ENCODE measurements around the gene TANGO2. TPM values are rescaled to one million over a fixed set of nuclear protein-coding genes. Genes with fewer than 3 reads are reported as not detected.
A peak's percentile ranks its signal among the peaks of the same experiment; 100 is the strongest.

TANGO2 gene
- total and polyA plus RNA-seq, 2 experiments from 2014 or later: 27.3 to 45.0 TPM

DNA sequence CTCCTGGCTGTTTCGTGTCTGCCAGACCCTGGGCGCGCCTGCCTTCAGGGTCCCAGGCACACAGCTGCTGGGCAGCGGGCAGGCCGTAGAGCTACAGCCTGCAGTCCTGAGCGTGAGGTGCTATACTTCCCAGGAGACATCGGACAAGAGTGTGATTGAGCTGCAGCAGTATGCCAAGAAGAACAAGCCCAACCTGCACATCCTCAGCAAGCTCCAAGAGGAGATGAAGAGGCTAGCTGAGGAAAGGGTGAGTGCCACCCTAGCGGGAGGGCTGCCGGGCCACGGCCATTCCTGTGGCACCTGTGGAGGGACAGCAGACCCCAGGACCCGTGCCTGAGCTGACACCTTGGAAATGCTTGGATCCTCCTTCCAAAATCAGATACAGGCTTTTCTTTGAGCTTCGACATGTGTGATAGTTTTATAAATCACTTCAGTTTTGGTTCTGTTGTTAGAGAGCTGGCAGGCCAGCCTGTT, 87.9 kb downstream of the TANGO2 start:
- DNase-seq: no peak
- H3K36me3 ChIP-seq (ENCODE audit: low read depth): peaks cover 12% of the 10 kb centered on the region; the same call in 1 of the 2 replicates
- no peak for TF ChIP-seq EZH2phosphoT487 (IDR thresholded peaks at IDR 0.05; ENCODE audit: insufficient read depth, low read depth)
- no peak for TF ChIP-seq EZH2 (IDR thresholded peaks at IDR 0.05; ENCODE audit: insufficient read depth, poor library complexity, severe bottlenecking)
- H3K9ac ChIP-seq: no peak overlapping the region
- no peak overlapping the region for H3K4me2 ChIP-seq (ENCODE audit: unreplicated experiment)
- no peaks in the 10 kb centered on the region for H4K20me1 ChIP-seq (ENCODE audit: insufficient read depth)
- H3K4me3 ChIP-seq: no peak overlapping the region
- H3K27me3 ChIP-seq (replicated peaks; ENCODE audit: insufficient read depth): no peaks in the 10 kb centered on the region
- in situ Hi-C loops (cut with MboI): no loop called here
- no peaks in the 10 kb centered on the region for H3K9me2 ChIP-seq (ENCODE audit: insufficient read depth)
- H3K9me3 ChIP-seq (ENCODE audit: low read depth): no peaks in the 10 kb centered on the region
- H3F3A ChIP-seq (ENCODE audit: insufficient read depth): peaks cover 17% of the 10 kb centered on the region
- no peak overlapping the region for H2AFZ ChIP-seq
- WGBS, 2 experiments (ENCODE audit: low coverage in 1 of 2, low lambda C conversion rate in 2 of 2, missing lambda C conversion rate in 2 of 2): 87 to 89% methylated on average over 12 of the region's 12 CpGs
- no peaks in the 10 kb centered on the region for H3K4me1 ChIP-seq (ENCODE audit: insufficient read depth)
- H3K79me2 ChIP-seq (ENCODE audit: insufficient read depth): peaks cover 33% of the 10 kb centered on the region
- H3K27ac ChIP-seq: no peak overlapping the region

DNA sequence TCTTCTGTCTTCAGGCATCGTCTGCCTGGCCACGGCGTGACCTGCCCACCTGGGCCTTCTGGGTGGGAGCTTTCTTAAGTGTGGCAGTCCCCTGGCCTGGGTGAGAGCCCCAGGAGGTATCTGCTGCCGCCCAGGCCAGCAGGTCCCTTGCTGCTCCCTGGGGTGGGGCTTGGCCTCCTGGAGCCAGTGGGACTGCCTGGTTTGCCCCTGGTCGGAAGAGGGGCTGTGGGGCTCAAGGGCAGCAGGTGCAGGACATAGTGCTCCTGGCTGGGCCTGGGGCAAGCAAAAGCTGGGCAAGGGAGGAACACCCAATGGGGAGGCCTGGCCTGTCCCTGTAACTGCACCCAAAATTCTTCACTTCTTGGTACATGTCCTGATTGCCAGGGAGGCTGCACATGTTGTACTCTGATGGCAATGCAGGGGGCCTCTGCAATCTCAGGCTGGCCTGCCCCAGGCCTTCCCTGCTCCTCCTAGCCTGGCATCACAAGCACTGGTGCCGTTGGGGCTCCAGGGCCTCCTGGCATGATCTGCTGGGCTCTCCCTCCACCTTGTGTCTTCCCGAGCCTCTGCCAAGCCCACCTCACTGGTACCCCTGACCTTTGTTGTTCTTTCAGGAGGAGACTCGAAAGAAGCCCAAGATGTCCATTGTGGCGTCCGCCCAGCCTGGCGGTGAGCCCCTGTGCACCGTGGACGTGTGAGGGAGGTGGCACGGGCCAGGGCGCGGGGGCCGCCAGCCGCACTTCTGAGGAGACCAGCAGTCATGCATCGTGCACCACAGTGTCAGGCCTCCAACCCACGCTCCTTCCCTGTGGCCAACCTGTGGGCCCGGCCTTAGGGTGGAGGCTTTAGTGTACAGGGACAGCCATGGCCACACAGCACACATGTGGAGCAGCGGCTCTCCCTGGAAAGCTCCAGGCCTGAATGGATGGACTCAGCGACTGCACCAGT, 88.8 kb downstream of the TANGO2 start:
- no peaks in the 10 kb centered on the region for H3K27me3 ChIP-seq (replicated peaks; ENCODE audit: insufficient read depth)
- H2AFZ ChIP-seq: no peak overlapping the region
- no peak overlapping the region for H3K4me3 ChIP-seq
- no peaks in the 10 kb centered on the region for H3K9me2 ChIP-seq (ENCODE audit: insufficient read depth)
- H3K9me3 ChIP-seq (ENCODE audit: low read depth): no peaks in the 10 kb centered on the region
- no peak overlapping the region for H3K9ac ChIP-seq
- TF ChIP-seq EZH2phosphoT487 (IDR thresholded peaks at IDR 0.05; ENCODE audit: insufficient read depth, low read depth) (no peak), EZH2 (IDR thresholded peaks at IDR 0.05; ENCODE audit: insufficient read depth, poor library complexity, severe bottlenecking) (no peak)
- in situ Hi-C loops (cut with MboI): no loop called here
- no peaks in the 10 kb centered on the region for H4K20me1 ChIP-seq (ENCODE audit: insufficient read depth)
- no peaks in the 10 kb centered on the region for H3K4me1 ChIP-seq (ENCODE audit: insufficient read depth)
- DNase-seq: no peak
- no peak overlapping the region for H3K27ac ChIP-seq
- peaks cover 33% of the 10 kb centered on the region for H3K79me2 ChIP-seq (ENCODE audit: insufficient read depth)
- H3K36me3 ChIP-seq (ENCODE audit: low read depth): peaks cover 12% of the 10 kb centered on the region; the same call in 1 of the 2 replicates
- peaks cover 17% of the 10 kb centered on the region for H3F3A ChIP-seq (ENCODE audit: insufficient read depth)
- no peak overlapping the region for H3K4me2 ChIP-seq (ENCODE audit: unreplicated experiment)
- WGBS, 2 experiments (ENCODE audit: low coverage in 1 of 2, low lambda C conversion rate in 2 of 2, missing lambda C conversion rate in 2 of 2): 78 to 81% methylated on average over 21 to 23 of the region's 23 CpGs

DNA sequence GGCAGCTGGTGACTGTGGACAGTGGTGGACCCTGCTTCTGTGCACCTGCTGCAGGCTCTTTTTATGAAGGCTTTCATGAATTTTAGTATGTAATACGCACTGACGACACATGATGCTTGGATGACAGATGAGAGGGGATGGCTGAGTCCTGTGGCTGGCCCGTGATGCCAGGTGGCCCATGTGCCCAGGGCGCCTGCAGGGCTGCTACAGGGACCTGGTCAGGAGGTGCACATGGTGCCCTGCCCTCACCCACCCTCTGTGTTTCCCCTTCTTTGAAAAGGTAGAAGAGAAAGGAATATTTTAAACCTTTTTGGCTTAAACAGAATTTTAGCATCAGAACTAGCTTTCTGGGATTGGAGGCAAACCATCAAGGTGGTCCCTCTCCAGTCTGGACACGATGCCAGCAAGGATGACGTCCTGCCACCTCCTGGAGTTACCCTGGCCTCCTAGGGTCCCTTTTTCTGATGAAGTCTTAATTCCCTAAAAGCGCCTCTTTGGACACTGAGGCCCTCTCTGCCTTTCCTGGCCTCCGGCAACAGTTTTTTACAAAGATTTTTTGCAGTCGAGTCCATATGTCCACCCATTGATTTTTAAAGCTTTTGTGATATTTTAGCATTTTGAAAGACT, 89.6 kb downstream of the TANGO2 start:
- H3K36me3 ChIP-seq (ENCODE audit: low read depth): peaks cover 12% of the 10 kb centered on the region; the same call in 1 of the 2 replicates

DNA sequence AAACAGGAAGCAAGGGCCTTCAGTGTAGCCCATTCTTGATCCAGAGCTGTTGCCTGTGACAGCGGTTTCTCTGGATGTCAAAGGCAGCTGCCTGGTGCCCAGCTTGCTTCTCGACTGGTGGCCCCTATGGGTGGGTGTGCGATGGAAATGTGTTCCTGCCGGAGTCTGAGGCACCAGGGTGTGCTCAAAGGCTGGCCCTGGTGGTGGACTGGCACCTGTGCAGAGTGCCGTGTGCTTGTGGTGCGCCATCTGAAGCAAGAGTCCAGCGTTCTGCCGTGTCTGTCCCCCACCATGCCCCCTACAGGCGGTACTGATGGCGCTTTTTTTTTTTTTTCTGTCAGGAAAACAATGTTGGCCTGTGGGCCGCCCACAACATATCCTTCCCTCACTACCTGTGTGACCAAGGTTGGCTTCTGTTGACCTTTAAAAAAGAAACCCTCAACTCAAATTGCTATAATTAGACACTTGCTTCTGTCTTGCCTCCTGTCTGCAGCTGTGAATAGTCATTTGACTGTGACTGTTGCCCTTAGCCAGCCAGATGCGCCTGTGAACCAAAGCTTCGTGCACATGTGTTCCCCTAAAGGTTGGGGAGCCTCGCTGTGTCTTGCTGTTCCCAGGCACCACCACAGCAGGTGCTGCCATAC, 90.3 kb downstream of the TANGO2 start:
- 70 to 72% methylated on average over 14 of the region's 14 CpGs for WGBS, 2 experiments (ENCODE audit: low coverage in 1 of 2, low lambda C conversion rate in 2 of 2, missing lambda C conversion rate in 2 of 2)
- H3K9ac ChIP-seq: no peak overlapping the region
- H3K27ac ChIP-seq: no peak overlapping the region
- H3K4me2 ChIP-seq (ENCODE audit: unreplicated experiment): no peak overlapping the region
- no peak overlapping the region for H2AFZ ChIP-seq
- TF ChIP-seq EZH2 (IDR thresholded peaks at IDR 0.05; ENCODE audit: insufficient read depth, poor library complexity, severe bottlenecking) (no peak), EZH2phosphoT487 (IDR thresholded peaks at IDR 0.05; ENCODE audit: insufficient read depth, low read depth) (no peak)
- H3K4me1 ChIP-seq (ENCODE audit: insufficient read depth): no peaks in the 10 kb centered on the region
- no peaks in the 10 kb centered on the region for H4K20me1 ChIP-seq (ENCODE audit: insufficient read depth)
- in situ Hi-C loops (cut with MboI): no loop called here
- no peaks in the 10 kb centered on the region for H3K9me2 ChIP-seq (ENCODE audit: insufficient read depth)
- DNase-seq: peak; percentile 54
- peaks cover 33% of the 10 kb centered on the region for H3K79me2 ChIP-seq (ENCODE audit: insufficient read depth)
- no peak overlapping the region for H3K4me3 ChIP-seq
- H3K9me3 ChIP-seq (ENCODE audit: low read depth): no peaks in the 10 kb centered on the region
- H3K36me3 ChIP-seq (ENCODE audit: low read depth): peaks cover 12% of the 10 kb centered on the region; the same call in 1 of the 2 replicates
- peaks cover 17% of the 10 kb centered on the region for H3F3A ChIP-seq (ENCODE audit: insufficient read depth)
- H3K27me3 ChIP-seq (replicated peaks; ENCODE audit: insufficient read depth): no peaks in the 10 kb centered on the region

More for the DNA sequence above, 89.6 kb downstream of the TANGO2 start:
- H3K9ac ChIP-seq: no peak overlapping the region
- H3F3A ChIP-seq (ENCODE audit: insufficient read depth): peaks cover 17% of the 10 kb centered on the region
- H3K4me3 ChIP-seq: no peak overlapping the region
- no peaks in the 10 kb centered on the region for H3K9me3 ChIP-seq (ENCODE audit: low read depth)
- 84 to 86% methylated on average over 9 of the region's 9 CpGs for WGBS, 2 experiments (ENCODE audit: low coverage in 1 of 2, low lambda C conversion rate in 2 of 2, missing lambda C conversion rate in 2 of 2)
- no peak for DNase-seq
- no peaks in the 10 kb centered on the region for H3K9me2 ChIP-seq (ENCODE audit: insufficient read depth)
- no peak overlapping the region for H2AFZ ChIP-seq
- H3K4me2 ChIP-seq (ENCODE audit: unreplicated experiment): no peak overlapping the region
- in situ Hi-C loops (cut with MboI): no loop called here
- H3K4me1 ChIP-seq (ENCODE audit: insufficient read depth): no peaks in the 10 kb centered on the region
- no peak for TF ChIP-seq EZH2phosphoT487 (IDR thresholded peaks at IDR 0.05; ENCODE audit: insufficient read depth, low read depth)
- no peak for TF ChIP-seq EZH2 (IDR thresholded peaks at IDR 0.05; ENCODE audit: insufficient read depth, poor library complexity, severe bottlenecking)
- H4K20me1 ChIP-seq (ENCODE audit: insufficient read depth): no peaks in the 10 kb centered on the region
- no peak overlapping the region for H3K27ac ChIP-seq
- H3K79me2 ChIP-seq (ENCODE audit: insufficient read depth): peaks cover 33% of the 10 kb centered on the region
- no peaks in the 10 kb centered on the region for H3K27me3 ChIP-seq (replicated peaks; ENCODE audit: insufficient read depth)

All from GM23248 (cell line).